GM12801 (cell line): ENCODE measurements around the gene SET.

ENCODE experiments used
- CTCF ChIP-seq: IDR thresholded peaks from one replicate; pipeline ENCODE4 v1.5.1; 2011; ENCODE audit warnings: control low read depth; ENCODE audit not compliant: insufficient read length; ENCODE audit errors: extremely low read depth

Gene SET

GRCh38 chr9:128713941-128714573 is 25.0 kb downstream of the SET start:
- no peak for TF ChIP-seq CTCF

GRCh38 chr9:128714586-128715435 is 25.8 kb downstream of the SET start:
- no peak for TF ChIP-seq CTCF

- no peak for TF ChIP-seq CTCF
Measured at GRCh38 chr9:128715436-128715750, 26.4 kb downstream of the SET start.

GRCh38 chr9:128716581-128717254 is 27.7 kb downstream of the SET start:
- TF ChIP-seq CTCF: no peak

- no peak for TF ChIP-seq CTCF
Measured at GRCh38 chr9:128718047-128718446, 29.0 kb downstream of the SET start.

- no peak for TF ChIP-seq CTCF
Measured at GRCh38 chr9:128718475-128718874, 29.5 kb downstream of the SET start.

GRCh38 chr9:128719919-128720605 is 31.0 kb downstream of the SET start:
- TF ChIP-seq CTCF: no peak
